Sigmoid colon (tissue), 4 donors: ENCODE results near the gene BCL11B.

Experiments used
- CTCF ChIP-seq, 4 experiments: fragments of 450-650 bp in 3 of 4; fragments of 200-600 bp in 1 of 4; IDR thresholded peaks; one replicate each; pipeline ENCODE4 v1.5.1; 2016 to 2019; ENCODE audit warnings: antibody characterized with exemption in 4 of 4, mild to moderate bottlenecking in 3 of 4, moderate library complexity in 2 of 4
- EP300 ChIP-seq, 4 donors: sonication (generic); formaldehyde crosslinking; IDR thresholded peaks; one replicate each; pipeline ENCODE4 v1.6.1; 2017; ENCODE audit warnings: antibody characterized with exemption in 4 of 4
- POLR2A ChIP-seq, 2 donors: fragments of 450-650 bp; IDR thresholded peaks; one replicate each; pipeline ENCODE4 v1.6.1; 2016; ENCODE audit warnings: antibody characterized with exemption in 2 of 2, mild to moderate bottlenecking in 2 of 2, moderate library complexity in 2 of 2

- no peak for TF ChIP-seq CTCF (IDR thresholded peaks at IDR 0.05)
- TF ChIP-seq POLR2A (IDR thresholded peaks at IDR 0.05): no peak
- no peak for TF ChIP-seq EP300 (IDR thresholded peaks at IDR 0.05)
Observed at GRCh38 chr14:99137913-99138571, 134.0 kb downstream of the BCL11B start.
